T47D (cell line): Measurements from ENCODE around the gene RASL11B.

Source experiments
- DNase-seq, 2 experiments: peaks; one replicate each; pipeline versions ENCODE4 v3.0.0 to v3.0.0-alpha.2; 2011 to 2012; ENCODE audit warnings: low read depth in 1 of 2, low spot score in 1 of 2
- JUND ChIP-seq: IDR thresholded peaks from 2 replicates; pipeline ENCODE4 v1.6.1; 2012; ENCODE audit warnings: low read depth
- in situ Hi-C: cut with HindIII; loops from 2 replicates; pipeline ENCODE4 v1.10.0; 2016; ENCODE audit warnings: low sequenced_read_pairs, low pct_unique_long_range_greater_than_20kb

The RASL11B gene

GRCh38 chr4:52883707-52884669 is 21.9 kb downstream of the RASL11B start:
- DNase-seq, result no peak
- in situ Hi-C loops, result no loop called here
- no peak for TF ChIP-seq JUND

DNA sequence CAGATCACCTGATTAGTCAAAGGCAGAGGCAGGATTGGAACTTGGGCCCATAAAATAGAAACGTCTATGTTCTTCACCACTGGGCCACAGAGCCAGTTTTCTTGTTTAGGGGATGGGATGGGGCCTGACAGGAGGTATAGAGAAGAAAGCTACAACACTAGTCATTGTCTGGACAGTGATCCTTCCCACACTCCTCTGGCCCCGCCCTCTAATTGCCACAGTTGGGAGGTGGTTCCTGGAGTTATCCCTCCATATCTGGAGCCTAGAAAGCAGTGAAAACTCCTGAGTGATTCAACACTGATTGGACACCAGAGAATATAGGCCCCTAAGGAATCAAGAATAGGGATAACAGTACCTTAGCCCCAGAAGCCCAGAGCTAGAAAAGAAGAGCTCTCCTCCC is 22.9 kb downstream of the RASL11B start:
- in situ Hi-C loops, result no loop called here
- DNase-seq, result no peak
- TF ChIP-seq JUND, result no peak

DNA sequence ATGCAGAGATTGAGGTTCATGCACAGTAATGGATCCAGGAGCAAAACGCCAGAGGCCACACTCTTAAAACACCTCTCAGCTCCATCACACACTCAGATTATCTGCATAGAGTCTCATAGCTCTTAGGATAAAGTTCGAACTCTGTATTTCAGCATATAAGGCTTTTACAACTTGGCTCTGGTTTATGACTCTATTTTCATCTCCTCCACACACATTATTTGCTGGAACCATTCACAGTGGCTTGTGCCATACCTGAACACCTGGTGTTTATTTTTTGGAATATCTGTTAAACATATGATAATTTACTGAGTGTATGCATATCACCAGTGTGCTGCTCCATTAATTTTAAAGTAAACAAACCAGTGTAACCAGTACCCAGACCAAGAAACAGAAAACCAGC is 27.2 kb downstream of the RASL11B start:
- in situ Hi-C loops, result no loop called here
- no peak for TF ChIP-seq JUND
- DNase-seq, result no peak

DNA sequence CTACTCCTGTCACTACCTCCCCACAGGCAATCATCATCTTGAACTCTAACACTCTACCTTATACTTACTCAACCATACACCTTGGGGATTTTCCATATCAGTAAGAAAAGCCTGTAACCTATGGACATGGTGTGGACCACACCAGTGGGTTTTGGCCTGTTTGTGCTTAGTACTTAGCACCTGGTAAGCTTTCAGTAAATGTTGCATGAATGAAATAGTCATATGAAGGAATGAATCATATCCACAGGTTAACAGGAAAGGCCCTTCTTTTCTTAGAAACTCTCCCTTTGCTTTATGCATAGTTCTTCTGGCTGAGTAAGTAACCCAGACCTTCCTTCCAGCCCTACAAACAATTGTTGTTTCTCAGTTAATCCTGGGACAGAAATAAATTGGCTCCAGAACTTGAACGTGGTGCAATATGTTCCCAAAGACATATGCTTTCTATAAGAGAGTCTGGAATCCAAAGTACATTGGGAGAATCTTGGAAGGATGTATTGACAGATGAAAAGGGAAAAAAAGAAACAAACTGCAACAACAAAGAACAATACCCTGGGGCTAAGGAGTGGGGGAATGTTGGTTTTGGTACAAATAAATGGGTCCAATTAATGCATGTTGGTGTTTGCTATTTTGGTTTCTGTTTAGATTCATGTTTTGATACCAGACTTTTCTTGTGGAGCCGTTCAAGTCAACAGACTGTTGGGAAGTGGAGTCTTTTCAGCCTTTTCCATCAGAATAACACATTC is 27.8 kb downstream of the RASL11B start:
- DNase-seq, result no peak
- in situ Hi-C loops, result no loop called here
- no peak for TF ChIP-seq JUND

DNA sequence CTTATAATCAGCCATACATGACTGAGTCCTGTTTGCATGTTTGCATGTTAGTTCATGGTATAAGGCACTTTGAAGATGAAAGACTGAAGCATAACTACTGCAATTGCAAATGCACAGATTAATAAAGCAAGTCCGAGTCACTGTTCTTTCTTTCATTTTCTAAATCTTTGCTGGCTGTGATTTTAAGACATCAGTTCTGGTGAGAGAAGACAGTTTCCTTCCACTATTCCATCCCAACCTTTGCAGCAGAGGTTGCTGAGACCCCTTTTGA is 28.3 kb downstream of the RASL11B start:
- no peak for TF ChIP-seq JUND
- in situ Hi-C loops, result no loop called here
- no peak for DNase-seq

GRCh38 chr4:52891743-52892142 is 29.6 kb downstream of the RASL11B start:
- in situ Hi-C loops, result no loop called here
- no peak for TF ChIP-seq JUND
- no peak for DNase-seq

GRCh38 chr4:52892880-52893279 is 30.8 kb downstream of the RASL11B start:
- no peak for TF ChIP-seq JUND
- in situ Hi-C loops, result no loop called here
- no peak for DNase-seq

- no peak for DNase-seq
- in situ Hi-C loops, result no loop called here
- TF ChIP-seq JUND, result no peak
Observed at GRCh38 chr4:52894443-52894842, 32.3 kb downstream of the RASL11B start.

DNA sequence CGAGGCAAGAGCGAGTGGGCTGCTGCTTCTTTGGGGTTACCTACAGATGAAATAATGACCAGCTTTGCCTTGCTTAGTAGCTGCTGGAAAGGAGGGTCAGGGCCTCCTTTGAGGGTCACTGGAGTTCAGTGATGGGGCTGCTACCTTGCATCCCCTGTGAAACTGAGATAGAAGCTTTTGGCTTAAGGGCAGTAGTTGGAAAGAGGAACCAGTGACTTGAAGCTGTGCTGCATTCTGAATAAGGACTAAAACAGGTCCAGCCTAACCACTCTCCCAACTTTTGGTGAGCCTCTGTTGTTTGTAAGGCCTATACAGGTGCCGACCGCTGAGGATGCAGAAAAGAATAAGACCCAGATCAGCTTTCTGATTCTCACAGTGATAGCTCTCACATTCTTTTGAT is 41.2 kb downstream of the RASL11B start:
- DNase-seq, result no peak
- no peak for TF ChIP-seq JUND
- in situ Hi-C loops, result no loop called here

- DNase-seq, result no peak
- in situ Hi-C loops, result no loop called here
- no peak for TF ChIP-seq JUND
Observed at GRCh38 chr4:52904421-52904820, 42.3 kb downstream of the RASL11B start.

DNA sequence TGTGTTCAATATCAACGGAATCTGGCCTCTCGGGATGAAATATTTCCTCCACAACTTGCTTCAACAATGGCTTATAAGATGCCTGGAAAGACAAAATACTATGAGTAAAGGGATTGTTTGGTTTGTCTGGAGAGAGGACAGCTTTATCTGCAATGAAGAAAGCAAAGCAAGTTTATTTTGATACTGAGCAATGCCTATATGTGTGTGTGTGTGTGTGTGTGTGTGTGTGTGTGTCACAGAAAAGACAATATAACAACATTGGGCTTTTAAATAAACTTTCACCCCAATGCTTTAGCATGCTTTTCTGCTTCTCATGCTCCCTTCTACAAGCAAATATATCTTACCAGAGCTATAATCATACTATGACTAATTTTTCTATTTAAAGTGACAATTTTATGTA is 45.4 kb downstream of the RASL11B start:
- no peak for TF ChIP-seq JUND
- no peak for DNase-seq
- in situ Hi-C loops, result no loop called here

GRCh38 chr4:52910115-52910514 is 48.0 kb downstream of the RASL11B start:
- DNase-seq, result no peak
- no peak for TF ChIP-seq JUND
- in situ Hi-C loops, result no loop called here

GRCh38 chr4:52911684-52912294 is 49.7 kb downstream of the RASL11B start:
- TF ChIP-seq JUND, result no peak
- in situ Hi-C loops, result no loop called here
- DNase-seq, result peak in 1 of 2 experiments; percentile 80

DNA sequence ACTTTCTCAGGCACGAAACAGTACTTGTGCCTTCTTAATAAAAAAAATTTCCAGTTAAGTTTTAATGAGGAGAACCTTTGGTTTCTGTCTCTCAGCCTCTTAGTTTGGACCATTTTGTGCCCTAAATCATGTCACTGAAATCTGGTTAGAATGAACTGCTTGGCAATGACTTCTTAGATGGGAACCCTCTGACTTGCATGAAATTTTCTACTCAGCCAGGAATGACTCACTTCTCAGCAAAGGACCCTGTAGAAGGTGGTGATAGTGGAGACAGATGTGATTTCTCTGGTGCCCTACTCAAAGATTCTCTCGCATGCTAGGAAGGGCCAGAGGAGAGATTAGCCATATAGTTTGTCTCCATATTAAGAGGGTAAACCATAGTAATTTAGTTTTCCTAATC is 50.5 kb downstream of the RASL11B start:
- in situ Hi-C loops, result no loop called here
- DNase-seq, result no peak
- TF ChIP-seq JUND, result no peak
